DND-41 (cell line): ENCODE results near the gene GATA2.

ENCODE experiments used
- ATAC-seq: fragments of 200-7000 bp; cut with Tn5 transposase; 3 replicates; pipeline ENCODE4 v1.9.1; 2021; ENCODE audit warnings: low read depth; ENCODE audit not compliant: insufficient read depth
- DNase-seq: peaks from one replicate; pipeline ENCODE4 v3.0.0-alpha.2; 2020
- H2AFZ ChIP-seq: 2 replicates; pipeline ENCODE4 v1.6.0; 2012; ENCODE audit warnings: low read depth, low read length
- H3K27ac ChIP-seq: 2 replicates; pipeline ENCODE4 v1.5.1; 2012; ENCODE audit warnings: low read length, inconsistent platforms
- H3K27me3 ChIP-seq: fragments of 200-600 bp; sonication (generic); 2 replicates; pipeline ENCODE4 v1.6.0; 2012; ENCODE audit warnings: low read length, mild to moderate bottlenecking, inconsistent platforms; ENCODE audit not compliant: insufficient read depth, poor library complexity
- H3K36me3 ChIP-seq: 2 replicates; pipeline ENCODE4 v1.5.1; 2012; ENCODE audit warnings: low read length, inconsistent platforms; ENCODE audit not compliant: insufficient read depth
- H3K4me1 ChIP-seq: 2 replicates; pipeline ENCODE4 v1.5.1; 2012; ENCODE audit warnings: mild to moderate bottlenecking, low read length; ENCODE audit not compliant: insufficient read depth
- H3K4me2 ChIP-seq: 2 replicates; pipeline ENCODE4 v1.6.0; 2012; ENCODE audit warnings: mild to moderate bottlenecking, moderate library complexity, low read length, inconsistent platforms; ENCODE audit not compliant: insufficient read depth
- H3K4me3 ChIP-seq, 2 experiments: fragments of 200-600 bp in 1 of 2; shearing (Covaris generic) in 1 of 2; 2 replicates each; pipeline ENCODE4 v1.5.1; 2012 to 2016; ENCODE audit warnings: inconsistent platforms in 2 of 2, low read length in 2 of 2, mild to moderate bottlenecking in 2 of 2, low read depth in 1 of 2, moderate library complexity in 1 of 2
- H3K79me2 ChIP-seq: 2 replicates; pipeline ENCODE4 v1.6.0; 2012; ENCODE audit warnings: low read length, inconsistent platforms; ENCODE audit not compliant: insufficient read depth
- H3K9ac ChIP-seq: 2 replicates; pipeline ENCODE4 v1.6.0; 2012; ENCODE audit warnings: low read depth, mild to moderate bottlenecking, inconsistent platforms, low read length, moderate library complexity
- H3K9me3 ChIP-seq: 2 replicates; pipeline ENCODE4 v1.5.1; 2012; ENCODE audit warnings: low read length, moderate library complexity, mild to moderate bottlenecking, inconsistent platforms; ENCODE audit not compliant: insufficient read depth, severe bottlenecking
- H4K20me1 ChIP-seq: 2 replicates; pipeline ENCODE4 v1.6.0; 2012; ENCODE audit warnings: low read length; ENCODE audit not compliant: insufficient read depth
- CTCF ChIP-seq: IDR thresholded peaks from 2 replicates; pipeline ENCODE4 v1.5.1; 2012; ENCODE audit warnings: borderline replicate concordance, low read length, moderate library complexity, mild to moderate bottlenecking; ENCODE audit not compliant: poor library complexity, severe bottlenecking; ENCODE audit errors: extremely low read depth
- EZH2 ChIP-seq: IDR thresholded peaks from 3 replicates; pipeline ENCODE4 v1.6.1; 2012; ENCODE audit warnings: borderline replicate concordance, low read depth, mild to moderate bottlenecking, moderate library complexity, low read length, inconsistent platforms; ENCODE audit not compliant: severe bottlenecking

The GATA2 gene

GRCh38 chr3:128488636-128488990 is 4.4 kb downstream of the GATA2 start:
- DNase-seq (no peak), ATAC-seq (no peak)
- no peak overlapping the region for H2AFZ ChIP-seq
- no peaks in the 10 kb centered on the region for H3K36me3 ChIP-seq
- H3K27me3 ChIP-seq: peaks cover 45% of the 10 kb centered on the region
- no peaks in the 10 kb centered on the region for H3K9me3 ChIP-seq
- peaks cover 11% of the 10 kb centered on the region for H4K20me1 ChIP-seq
- TF ChIP-seq CTCF (no peak), EZH2 (no peak)
- no peak overlapping the region for H3K9ac ChIP-seq
- H3K4me3 ChIP-seq: no peak overlapping the region
- H3K27ac ChIP-seq: no peak overlapping the region
- peaks cover 7% of the 10 kb centered on the region for H3K4me1 ChIP-seq
- no peak overlapping the region for H3K4me2 ChIP-seq
- no peaks in the 10 kb centered on the region for H3K79me2 ChIP-seq

- peaks cover 7% of the 10 kb centered on the region for H3K4me1 ChIP-seq
- ATAC-seq (no peak; the same call in 2 of the 3 replicates), DNase-seq (no peak)
- no peaks in the 10 kb centered on the region for H3K9me3 ChIP-seq
- peaks cover 11% of the 10 kb centered on the region for H4K20me1 ChIP-seq
- no peak overlapping the region for H3K27ac ChIP-seq
- peaks cover 51% of the 10 kb centered on the region for H3K27me3 ChIP-seq
- no peak overlapping the region for H3K4me3 ChIP-seq
- no peak overlapping the region for H3K9ac ChIP-seq
- H3K4me2 ChIP-seq: no peak overlapping the region; the same call in 1 of the 2 replicates
- no peaks in the 10 kb centered on the region for H3K79me2 ChIP-seq
- TF ChIP-seq CTCF (no peak), EZH2 (no peak)
- no peak overlapping the region for H2AFZ ChIP-seq
- H3K36me3 ChIP-seq: no peaks in the 10 kb centered on the region
Observed at GRCh38 chr3:128487813-128488635, 5.0 kb downstream of the GATA2 start.

GRCh38 chr3:128487538-128487812 is 5.5 kb downstream of the GATA2 start:
- TF ChIP-seq CTCF (no peak), EZH2 (no peak)
- H3K4me1 ChIP-seq: peaks cover 7% of the 10 kb centered on the region
- DNase-seq: no peak
- H3K27me3 ChIP-seq: peaks cover 56% of the 10 kb centered on the region
- no peaks in the 10 kb centered on the region for H3K36me3 ChIP-seq
- no peak overlapping the region for H3K9ac ChIP-seq
- H3K4me2 ChIP-seq: peak overlapping the region; percentile 62
- H3K79me2 ChIP-seq: no peaks in the 10 kb centered on the region
- H3K9me3 ChIP-seq: no peaks in the 10 kb centered on the region
- H4K20me1 ChIP-seq: peaks cover 11% of the 10 kb centered on the region
- no peak overlapping the region for H3K27ac ChIP-seq
- H2AFZ ChIP-seq: no peak overlapping the region
- peak; percentile 33; the same call in 1 of the 3 replicates for ATAC-seq
- no peak overlapping the region for H3K4me3 ChIP-seq
